Transverse colon (tissue), 4 donors: ENCODE results near the gene MAL. TPM values are rescaled to one million over a fixed set of nuclear protein-coding genes. Genes with fewer than 3 reads are reported as not detected.

ENCODE experiments used
- DNase-seq: peaks from one replicate; pipeline ENCODE4 v3.0.0-alpha.2; 2019
- H3K27ac ChIP-seq, 4 donors: fragments of 200-600 bp; sonication (generic); 2 replicates each; pipeline ENCODE4 v1.5.1; 2016 to 2018; ENCODE audit warnings: inconsistent platforms in 4 of 4
- H3K27me3 ChIP-seq: fragments of 200-600 bp; sonication (generic); 2 replicates; pipeline ENCODE4 v1.5.1; 2017; ENCODE audit warnings: inconsistent platforms
- H3K36me3 ChIP-seq, 4 donors: fragments of 200-600 bp; sonication (generic); 2 replicates each; pipeline ENCODE4 v1.5.1; 2017 to 2019; ENCODE audit warnings: inconsistent platforms in 4 of 4
- H3K4me1 ChIP-seq, 4 donors: fragments of 200-600 bp; sonication (generic); 2 replicates each; pipeline ENCODE4 v1.5.1; 2017 to 2020; ENCODE audit warnings: inconsistent platforms in 4 of 4
- H3K4me3 ChIP-seq, 4 donors: fragments of 200-600 bp; sonication (generic); 1 replicate in 1 of 4; 2 replicates in 3 of 4; pipeline versions ENCODE4 v1.5.1 to v1.6.1; 2017 to 2019; ENCODE audit warnings: inconsistent platforms in 4 of 4
- H3K9me3 ChIP-seq, 2 donors: fragments of 200-600 bp; sonication (generic); 2 replicates each; pipeline ENCODE4 v1.5.1; 2017 to 2019; ENCODE audit warnings: inconsistent platforms in 2 of 2
- EP300 ChIP-seq: sonication (generic); formaldehyde crosslinking; IDR thresholded peaks from one replicate; pipeline ENCODE4 v1.6.1; 2017; ENCODE audit warnings: antibody characterized with exemption, low read depth
- POLR2A ChIP-seq: fragments of 450-650 bp; IDR thresholded peaks from one replicate; pipeline ENCODE4 v1.6.1; 2016; ENCODE audit warnings: antibody characterized with exemption, mild to moderate bottlenecking, moderate library complexity
- POLR2AphosphoS5 ChIP-seq, 3 donors: sonication (generic); formaldehyde crosslinking; IDR thresholded peaks; one replicate each; pipeline ENCODE4 v1.6.1; 2016; ENCODE audit warnings: antibody characterized with exemption in 3 of 3
- WGBS, 2 donors: methylation state at CpG; one replicate each; pipeline ENCODE4 v1.1.5; 2018; ENCODE audit warnings: low coverage in 1 of 2; 5-methylcytosine and 5-hydroxymethylcytosine counted together
- in situ Hi-C, 4 donors: fragments of 200-750 bp; cut with MboI; loops; one replicate each; pipeline versions ENCODE4 v1.15.0 to v1.15.1; 2017; ENCODE audit warnings: low sequenced_read_pairs in 3 of 4, low pct_ligation_motif_present in 1 of 4, low pct_unique_long_range_greater_than_20kb in 1 of 4
- intact Hi-C: fragments of 100-400 bp; cut with DNase I; formaldehyde crosslinking; loops from one replicate; pipeline ENCODE4 v1.15.1; 2023; ENCODE audit warnings: low total_unique reads
- total RNA-seq, 4 donors: library from RNA; depleted of rRNA; stranded (reverse); fragments of >200 nt; gene quantifications; one replicate each; pipeline ENCODE4 v1.1.0, GENCODE V29; 2016
- TF ChIP-seq, protein P1 (sequence below), 5 experiments: fragments of 200-600 bp in 3 of 5; fragments of 450-650 bp in 2 of 5; sonication (generic) in 3 of 5; IDR thresholded peaks; 1 replicate in 2 of 5; 2 replicates in 3 of 5; pipeline ENCODE4 v1.5.1; 2016 to 2017; ENCODE audit warnings: antibody characterized with exemption in 5 of 5, inconsistent platforms in 3 of 5, mild to moderate bottlenecking in 2 of 5, moderate library complexity in 1 of 5

MAL gene
- total RNA-seq, 4 donors from 2014 or later, result 3.7 to 14.3 (median 5.1) TPM

DNA sequence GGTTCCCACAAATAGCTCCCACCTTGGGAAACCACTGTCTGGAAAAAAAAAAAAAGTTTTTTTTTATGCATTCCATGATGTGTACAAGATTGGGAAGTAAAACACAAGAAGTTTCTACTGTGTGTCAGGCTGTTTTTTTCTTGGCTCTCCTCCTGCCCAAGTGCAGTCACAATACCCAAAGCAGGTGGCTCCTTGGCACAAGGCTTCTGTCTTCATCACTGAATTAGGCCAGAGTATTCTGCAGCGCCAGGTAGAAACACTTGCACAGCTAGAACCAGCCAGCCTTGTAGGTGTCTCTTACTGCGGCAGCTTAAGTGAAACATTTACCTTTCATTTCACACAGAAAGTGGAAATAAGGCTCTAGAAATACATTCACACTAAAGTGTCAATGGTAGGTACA is 23.8 kb upstream of the MAL start:
- in situ Hi-C loops, result no loop called here
- TF ChIP-seq EP300, result no peak
- no peak for TF ChIP-seq POLR2AphosphoS5 (IDR thresholded peaks at IDR 0.05)
- no peak for TF ChIP-seq POLR2A
- TF ChIP-seq, protein P1, sequence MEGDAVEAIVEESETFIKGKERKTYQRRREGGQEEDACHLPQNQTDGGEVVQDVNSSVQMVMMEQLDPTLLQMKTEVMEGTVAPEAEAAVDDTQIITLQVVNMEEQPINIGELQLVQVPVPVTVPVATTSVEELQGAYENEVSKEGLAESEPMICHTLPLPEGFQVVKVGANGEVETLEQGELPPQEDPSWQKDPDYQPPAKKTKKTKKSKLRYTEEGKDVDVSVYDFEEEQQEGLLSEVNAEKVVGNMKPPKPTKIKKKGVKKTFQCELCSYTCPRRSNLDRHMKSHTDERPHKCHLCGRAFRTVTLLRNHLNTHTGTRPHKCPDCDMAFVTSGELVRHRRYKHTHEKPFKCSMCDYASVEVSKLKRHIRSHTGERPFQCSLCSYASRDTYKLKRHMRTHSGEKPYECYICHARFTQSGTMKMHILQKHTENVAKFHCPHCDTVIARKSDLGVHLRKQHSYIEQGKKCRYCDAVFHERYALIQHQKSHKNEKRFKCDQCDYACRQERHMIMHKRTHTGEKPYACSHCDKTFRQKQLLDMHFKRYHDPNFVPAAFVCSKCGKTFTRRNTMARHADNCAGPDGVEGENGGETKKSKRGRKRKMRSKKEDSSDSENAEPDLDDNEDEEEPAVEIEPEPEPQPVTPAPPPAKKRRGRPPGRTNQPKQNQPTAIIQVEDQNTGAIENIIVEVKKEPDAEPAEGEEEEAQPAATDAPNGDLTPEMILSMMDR (IDR thresholded peaks at IDR 0.05), result no peak
- 83 to 86% methylated on average over 2 of the region's 2 CpGs for WGBS, 2 donors

DNA sequence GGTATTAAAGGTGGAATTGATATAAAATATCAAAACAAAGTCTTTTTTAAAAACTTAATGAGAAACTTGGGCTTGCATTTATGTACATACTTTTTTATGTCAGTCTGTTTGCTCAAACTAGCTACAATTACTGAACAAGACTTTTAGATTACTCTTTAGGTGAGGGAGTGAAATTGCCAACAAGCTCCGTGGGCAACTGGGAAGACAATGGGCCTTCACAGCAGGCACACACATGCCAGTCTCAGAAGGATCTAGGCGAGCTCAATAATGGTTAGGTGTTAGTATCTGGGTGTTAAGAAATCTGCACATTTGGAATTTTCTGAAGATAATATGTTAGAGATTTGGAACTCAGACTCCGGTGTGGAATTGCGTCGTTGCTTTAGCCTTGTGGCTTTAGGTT is 23.0 kb upstream of the MAL start:
- TF ChIP-seq POLR2A (no peak), POLR2AphosphoS5 (IDR thresholded peaks at IDR 0.05) (no peak), EP300 (no peak)
- TF ChIP-seq, protein P1 (IDR thresholded peaks at IDR 0.05), result no peak
- Histone ChIP-seq H3K4me3 (no peak overlapping the region), H3K27ac (no peak overlapping the region), H3K36me3 (no peaks in the 10 kb centered on the region), H3K9me3 (no peaks in the 10 kb centered on the region), H3K4me1 (no peaks in the 10 kb centered on the region), H3K27me3 (peaks cover 18% of the 10 kb centered on the region)
- WGBS, 2 donors, result 74 to 89% methylated on average over 4 to 5 of the region's 5 CpGs
- in situ Hi-C loops, result no loop called here
- intact Hi-C loops, result no loop called here
- DNase-seq, result no peak

More for the DNA sequence above, 23.8 kb upstream of the MAL start:
- DNase-seq, result no peak
- Histone ChIP-seq H3K4me1 (no peaks in the 10 kb centered on the region), H3K27me3 (peaks cover 21% of the 10 kb centered on the region), H3K4me3 (no peak overlapping the region), H3K9me3 (no peaks in the 10 kb centered on the region), H3K36me3 (no peaks in the 10 kb centered on the region), H3K27ac (no peak overlapping the region)
- intact Hi-C loops, result no loop called here

DNA sequence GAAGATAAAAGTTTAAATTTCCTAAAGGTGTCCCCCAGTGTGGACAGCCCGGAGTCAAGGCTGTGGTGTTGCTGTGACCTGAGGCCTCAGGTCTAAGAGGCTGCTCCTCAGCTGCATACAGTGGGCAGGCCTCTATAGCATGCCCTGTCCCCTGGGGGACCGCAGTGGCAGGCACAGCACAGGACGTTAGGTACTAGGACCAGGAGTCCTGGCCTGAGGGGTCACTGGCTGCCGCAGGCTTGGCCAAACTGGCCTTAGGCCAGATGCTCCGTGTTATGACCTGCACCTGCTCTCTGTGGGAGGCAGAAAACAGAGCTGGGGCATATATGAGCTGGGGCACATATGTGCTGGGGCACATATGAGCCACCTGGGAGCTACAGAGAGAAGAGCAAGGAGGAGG is 21.2 kb upstream of the MAL start:
- no peaks in the 10 kb centered on the region for H3K36me3 ChIP-seq
- H3K27me3 ChIP-seq, result peaks cover under 1% of the 10 kb centered on the region
- no peaks in the 10 kb centered on the region for H3K9me3 ChIP-seq
- WGBS, 2 donors, result 71% methylated on average over 5 of the region's 5 CpGs; no CpG with 5 or more reads in 1 of the 2 donors
- TF ChIP-seq EP300 (no peak), POLR2A (no peak), POLR2AphosphoS5 (IDR thresholded peaks at IDR 0.05) (no peak)
- TF ChIP-seq, protein P1 (IDR thresholded peaks at IDR 0.05), result no peak
- DNase-seq, result no peak
- in situ Hi-C loops (no loop called here), intact Hi-C loops (no loop called here)
- H3K4me3 ChIP-seq, result no peak overlapping the region
- H3K27ac ChIP-seq, result no peak overlapping the region
- no peaks in the 10 kb centered on the region for H3K4me1 ChIP-seq

DNA sequence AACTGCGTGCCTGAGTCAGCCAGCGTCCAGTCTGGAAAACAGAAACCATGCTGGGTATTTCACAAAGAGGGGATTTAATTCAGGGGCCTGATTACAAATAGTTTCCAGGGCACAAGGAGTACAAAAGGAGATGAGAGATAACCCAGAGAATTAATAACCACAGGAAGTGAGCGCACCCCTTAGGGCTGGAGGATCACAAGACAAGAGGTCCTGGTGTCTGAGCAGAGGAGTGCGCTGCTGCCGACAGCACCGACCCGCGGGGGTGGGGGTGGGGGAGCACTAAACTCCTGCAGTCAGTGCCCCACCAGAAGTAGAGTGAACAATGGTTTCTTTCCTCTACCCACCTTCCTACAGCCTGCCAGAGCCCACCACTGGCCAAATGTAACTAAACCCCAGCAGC is 20.8 kb upstream of the MAL start:
- H3K36me3 ChIP-seq, result no peaks in the 10 kb centered on the region
- WGBS, 2 donors, result 59% methylated on average over 8 of the region's 8 CpGs; no CpG with 5 or more reads in 1 of the 2 donors
- H3K4me1 ChIP-seq, result no peaks in the 10 kb centered on the region
- DNase-seq, result no peak
- H3K4me3 ChIP-seq, result no peak overlapping the region
- no peak overlapping the region for H3K27ac ChIP-seq
- no peaks in the 10 kb centered on the region for H3K9me3 ChIP-seq
- TF ChIP-seq, protein P1 (IDR thresholded peaks at IDR 0.05), result no peak
- no peak for TF ChIP-seq EP300
- no peak for TF ChIP-seq POLR2AphosphoS5 (IDR thresholded peaks at IDR 0.05)
- TF ChIP-seq POLR2A, result no peak
- in situ Hi-C loops, result no loop called here
- H3K27me3 ChIP-seq, result no peaks in the 10 kb centered on the region
- intact Hi-C loops, result no loop called here
